Prostate gland (tissue), 2 donors: ENCODE measurements around the gene INTS3. TPM values are rescaled to one million over a fixed set of nuclear protein-coding genes. Genes with fewer than 3 reads are reported as not detected.

Experiments used
- DNase-seq: peaks from one replicate; pipeline ENCODE4 v3.0.0-alpha.2; 2019; ENCODE audit warnings: low spot score
- H3K27ac ChIP-seq, 2 donors: fragments of 200-600 bp; sonication (generic); 2 replicates each; pipeline ENCODE4 v1.5.1; 2017 to 2019
- H3K27me3 ChIP-seq: fragments of 200-600 bp; sonication (generic); replicated peaks from 2 replicates; pipeline ENCODE4 v1.5.1; 2019; ENCODE audit not compliant: insufficient read depth
- H3K36me3 ChIP-seq, 2 donors: fragments of 200-600 bp; sonication (generic); 1 replicate in 1 of 2; 2 replicates in 1 of 2; pipeline versions ENCODE4 v1.5.1 to v1.8.1; 2017 to 2019
- H3K4me1 ChIP-seq: fragments of 200-600 bp; sonication (generic); replicated peaks from 2 replicates; pipeline ENCODE4 v1.5.1; 2019
- H3K4me3 ChIP-seq, 2 donors: fragments of 200-600 bp; sonication (generic); 2 replicates each; pipeline ENCODE4 v1.5.1; 2017 to 2019
- H3K9me3 ChIP-seq: fragments of 200-600 bp; sonication (generic); 2 replicates; pipeline ENCODE4 v1.5.1; 2017
- CTCF ChIP-seq, 4 experiments: fragments of 200-600 bp in 2 of 4; fragments of 450-650 bp in 2 of 4; sonication (generic) in 2 of 4; IDR thresholded peaks; 1 replicate in 3 of 4; 2 replicates in 1 of 4; pipeline ENCODE4 v1.5.1; 2016 to 2019; ENCODE audit warnings: antibody characterized with exemption in 4 of 4, mild to moderate bottlenecking in 2 of 4, moderate library complexity in 2 of 4
- POLR2A ChIP-seq: fragments of 450-650 bp; IDR thresholded peaks from one replicate; pipeline ENCODE4 v1.6.1; 2016; ENCODE audit warnings: antibody characterized with exemption, mild to moderate bottlenecking
- POLR2AphosphoS5 ChIP-seq: sonication (generic); formaldehyde crosslinking; IDR thresholded peaks from one replicate; pipeline ENCODE4 v1.6.1; 2017; ENCODE audit warnings: antibody characterized with exemption
- whole genome bisulfite sequencing: methylation state at CpG from one replicate; pipeline ENCODE4 v1.1.5; 2018; 5-methylcytosine and 5-hydroxymethylcytosine counted together
- intact Hi-C: fragments of 100-400 bp; cut with DNase I; formaldehyde crosslinking; loops from one replicate; pipeline ENCODE4 v1.14.2; 2022
- total RNA-seq, 2 donors: library from RNA; depleted of rRNA; stranded (reverse); fragments of >200 nt; gene quantifications; one replicate each; pipeline ENCODE4 v1.1.0, GENCODE V29; 2016

INTS3 gene, protein sequence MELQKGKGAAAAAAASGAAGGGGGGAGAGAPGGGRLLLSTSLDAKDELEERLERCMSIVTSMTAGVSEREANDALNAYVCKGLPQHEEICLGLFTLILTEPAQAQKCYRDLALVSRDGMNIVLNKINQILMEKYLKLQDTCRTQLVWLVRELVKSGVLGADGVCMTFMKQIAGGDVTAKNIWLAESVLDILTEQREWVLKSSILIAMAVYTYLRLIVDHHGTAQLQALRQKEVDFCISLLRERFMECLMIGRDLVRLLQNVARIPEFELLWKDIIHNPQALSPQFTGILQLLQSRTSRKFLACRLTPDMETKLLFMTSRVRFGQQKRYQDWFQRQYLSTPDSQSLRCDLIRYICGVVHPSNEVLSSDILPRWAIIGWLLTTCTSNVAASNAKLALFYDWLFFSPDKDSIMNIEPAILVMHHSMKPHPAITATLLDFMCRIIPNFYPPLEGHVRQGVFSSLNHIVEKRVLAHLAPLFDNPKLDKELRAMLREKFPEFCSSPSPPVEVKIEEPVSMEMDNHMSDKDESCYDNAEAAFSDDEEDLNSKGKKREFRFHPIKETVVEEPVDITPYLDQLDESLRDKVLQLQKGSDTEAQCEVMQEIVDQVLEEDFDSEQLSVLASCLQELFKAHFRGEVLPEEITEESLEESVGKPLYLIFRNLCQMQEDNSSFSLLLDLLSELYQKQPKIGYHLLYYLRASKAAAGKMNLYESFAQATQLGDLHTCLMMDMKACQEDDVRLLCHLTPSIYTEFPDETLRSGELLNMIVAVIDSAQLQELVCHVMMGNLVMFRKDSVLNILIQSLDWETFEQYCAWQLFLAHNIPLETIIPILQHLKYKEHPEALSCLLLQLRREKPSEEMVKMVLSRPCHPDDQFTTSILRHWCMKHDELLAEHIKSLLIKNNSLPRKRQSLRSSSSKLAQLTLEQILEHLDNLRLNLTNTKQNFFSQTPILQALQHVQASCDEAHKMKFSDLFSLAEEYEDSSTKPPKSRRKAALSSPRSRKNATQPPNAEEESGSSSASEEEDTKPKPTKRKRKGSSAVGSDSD
- 10 to 100 TPM; 26.1 to 70.0 TPM for total RNA-seq

GRCh38 chr1:153727463-153728304, at the start of gene INTS3:
Gene INTS3 (plus strand): TSS chr1:153728050. CDS start chr1:153728635, 585 bp downstream.
- peak; percentile 100 for DNase-seq
- no peaks in the 10 kb centered on the region for H3K9me3 ChIP-seq
- H3K27ac ChIP-seq = peak within 1 kb of the TSS; percentile 91 to 97
- peak within 1 kb of the TSS; percentile 60 to 91 for H3K4me3 ChIP-seq
- H3K27me3 ChIP-seq = no peaks in the 10 kb centered on the region
- peaks cover 9% of the 10 kb centered on the region for H3K4me1 ChIP-seq
- TF ChIP-seq POLR2AphosphoS5 (peak; percentile 95), CTCF (IDR thresholded peaks at IDR 0.05) (no peak), POLR2A (peak; percentile 43)
- intact Hi-C loops = loop anchor here (1.0 kb wide), 1 partner anchor 21 kb away; no protein-coding TSS in a partner anchor
- H3K36me3 ChIP-seq = no peaks in the 10 kb centered on the region
- WGBS = 1% methylated on average over 48 of the region's 49 CpGs

DNA sequence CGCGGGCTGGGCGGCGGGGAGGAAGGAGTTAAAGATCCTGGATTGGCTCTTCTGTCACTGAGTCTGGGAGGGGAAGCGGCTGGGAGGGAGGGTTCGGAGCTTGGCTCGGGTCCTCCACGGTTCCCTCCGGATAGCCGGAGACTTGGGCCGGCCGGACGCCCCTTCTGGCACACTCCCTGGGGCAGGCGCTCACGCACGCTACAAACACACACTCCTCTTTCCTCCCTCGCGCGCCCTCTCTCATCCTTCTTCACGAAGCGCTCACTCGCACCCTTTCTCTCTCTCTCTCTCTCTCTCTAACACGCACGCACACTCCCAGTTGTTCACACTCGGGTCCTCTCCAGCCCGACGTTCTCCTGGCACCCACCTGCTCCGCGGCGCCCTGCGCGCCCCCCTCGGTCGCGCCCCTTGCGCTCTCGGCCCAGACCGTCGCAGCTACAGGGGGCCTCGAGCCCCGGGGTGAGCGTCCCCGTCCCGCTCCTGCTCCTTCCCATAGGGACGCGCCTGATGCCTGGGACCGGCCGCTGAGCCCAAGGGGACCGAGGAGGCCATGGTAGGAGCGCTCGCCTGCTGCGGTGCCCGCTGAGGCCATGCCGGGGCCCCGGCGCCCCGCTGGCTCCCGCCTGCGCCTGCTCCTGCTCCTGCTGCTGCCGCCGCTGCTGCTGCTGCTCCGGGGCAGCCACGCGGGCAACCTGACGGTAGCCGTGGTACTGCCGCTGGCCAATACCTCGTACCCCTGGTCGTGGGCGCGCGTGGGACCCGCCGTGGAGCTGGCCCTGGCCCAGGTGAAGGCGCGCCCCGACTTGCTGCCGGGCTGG, 49.1 kb upstream of the INTS3 start, which contains the start of gene NPR1:
Gene NPR1 (plus strand): TSS at position 170 of the 818 bp plus-strand sequence. CDS start 421 bp downstream, at position 591.
- TF ChIP-seq CTCF (IDR thresholded peaks at IDR 0.05) (no peak), POLR2A (no peak), POLR2AphosphoS5 (no peak)
- peak within 1 kb of the TSS; percentile 24 to 33 for H3K4me3 ChIP-seq
- no peaks in the 10 kb centered on the region for H3K27me3 ChIP-seq
- 1% methylated on average over 77 of the region's 78 CpGs for WGBS
- H3K4me1 ChIP-seq = no peaks in the 10 kb centered on the region
- no peak within 1 kb of the TSS for H3K27ac ChIP-seq
- DNase-seq = no peak
- no peaks in the 10 kb centered on the region for H3K9me3 ChIP-seq
- no peaks in the 10 kb centered on the region for H3K36me3 ChIP-seq
- intact Hi-C loops = loop anchor here (2.0 to 5.0 kb wide), 3 partner anchors 70 to 309 kb away; partner anchors contain the start of gene RAB13

GRCh38 chr1:153679337-153680119, 48.3 kb upstream of the INTS3 start:
- 5% methylated on average over 67 of the region's 73 CpGs for WGBS
- Histone ChIP-seq H3K27ac (no peak overlapping the region), H3K4me1 (no peaks in the 10 kb centered on the region), H3K4me3 (peak overlapping the region; percentile 24 to 33), H3K36me3 (no peaks in the 10 kb centered on the region), H3K27me3 (no peaks in the 10 kb centered on the region), H3K9me3 (no peaks in the 10 kb centered on the region)
- DNase-seq = no peak
- intact Hi-C loops = loop anchor here (2.0 to 5.0 kb wide), 3 partner anchors 69 to 308 kb away; partner anchors contain the start of gene RAB13
- TF ChIP-seq POLR2A (no peak), CTCF (IDR thresholded peaks at IDR 0.05) (peak in 1 of 4 experiments; percentile 9)
